Astrocyte (in vitro differentiated cells and primary cell): Measurements from ENCODE around the gene SLC7A8. TPM values are rescaled to one million over a fixed set of nuclear protein-coding genes. Genes with fewer than 3 reads are reported as not detected.

Experiments
- DNase-seq: peaks from one replicate; pipeline ENCODE4 v3.0.0-alpha.2; 2010; ENCODE audit warnings: low read depth
- FAIRE-seq: peaks from 2 replicates; lab custom pipeline; 2011; peaks lifted over from hg19 to GRCh38; lab: Jason Lieb, UNC
- H2AFZ ChIP-seq: 2 replicates; pipeline ENCODE4 v1.6.0; 2012; ENCODE audit warnings: low read depth, low read length, inconsistent platforms
- H3K27ac ChIP-seq: 2 replicates; pipeline ENCODE4 v1.5.1; 2011; ENCODE audit warnings: low read depth, low read length, inconsistent platforms
- H3K27me3 ChIP-seq: 2 replicates; pipeline ENCODE4 v1.6.0; 2011; ENCODE audit warnings: low read length, inconsistent platforms; ENCODE audit not compliant: insufficient read depth
- H3K36me3 ChIP-seq: 2 replicates; pipeline ENCODE4 v1.5.1; 2011; ENCODE audit warnings: low read length, inconsistent platforms; ENCODE audit not compliant: insufficient read depth
- H3K4me1 ChIP-seq: 2 replicates; pipeline ENCODE4 v1.5.1; 2011; ENCODE audit warnings: low read length, inconsistent platforms; ENCODE audit not compliant: insufficient read depth
- H3K4me2 ChIP-seq: 2 replicates; pipeline ENCODE4 v1.6.0; 2012; ENCODE audit warnings: low read length, inconsistent platforms
- H3K4me3 ChIP-seq: 2 replicates; pipeline ENCODE4 v1.5.1; 2011; ENCODE audit warnings: low read depth, mild to moderate bottlenecking, low read length, inconsistent platforms; ENCODE audit not compliant: insufficient read depth
- H3K79me2 ChIP-seq: 2 replicates; pipeline ENCODE4 v1.6.0; 2012; ENCODE audit warnings: mild to moderate bottlenecking, low read length, inconsistent platforms; ENCODE audit not compliant: insufficient read depth
- H3K9ac ChIP-seq: 2 replicates; pipeline ENCODE4 v1.6.0; 2012; ENCODE audit warnings: mild to moderate bottlenecking, low read length, inconsistent platforms
- H3K9me3 ChIP-seq: 2 replicates; pipeline ENCODE4 v1.5.1; 2012; ENCODE audit warnings: low read depth, mild to moderate bottlenecking, low read length, inconsistent platforms; ENCODE audit not compliant: insufficient read depth
- H4K20me1 ChIP-seq: 2 replicates; pipeline ENCODE4 v1.6.0; 2012; ENCODE audit warnings: low read length, inconsistent platforms; ENCODE audit not compliant: insufficient read depth
- H3K27ac Mint-ChIP-seq: one replicate; pipeline ENCODE4 v1.8.0; 2021; ENCODE audit warnings: mild to moderate bottlenecking, mixed read lengths; ENCODE audit not compliant: unreplicated experiment
- H3K27me3 Mint-ChIP-seq: one replicate; pipeline ENCODE4 v1.8.0; 2021; ENCODE audit warnings: low read depth, mixed read lengths; ENCODE audit not compliant: unreplicated experiment
- H3K36me3 Mint-ChIP-seq: one replicate; pipeline ENCODE4 v1.8.0; 2021; ENCODE audit warnings: low read depth, mixed read lengths; ENCODE audit not compliant: unreplicated experiment
- H3K4me1 Mint-ChIP-seq: one replicate; pipeline ENCODE4 v1.8.0; 2021; ENCODE audit warnings: low read depth, mixed read lengths; ENCODE audit not compliant: unreplicated experiment
- H3K4me3 Mint-ChIP-seq: one replicate; pipeline ENCODE4 v1.8.0; 2021; ENCODE audit warnings: mild to moderate bottlenecking, moderate library complexity, mixed read lengths; ENCODE audit not compliant: unreplicated experiment
- H3K9me3 Mint-ChIP-seq: one replicate; pipeline ENCODE4 v1.8.0; 2021; ENCODE audit warnings: mild to moderate bottlenecking, mixed read lengths; ENCODE audit not compliant: unreplicated experiment
- EZH2 ChIP-seq: IDR thresholded peaks from 2 replicates; pipeline ENCODE4 v1.6.1; 2012; ENCODE audit warnings: mild to moderate bottlenecking, low read length, inconsistent platforms; ENCODE audit not compliant: insufficient read depth
- total RNA-seq: library from RNA; stranded (reverse); gene quantifications from 2 replicates; pipeline ENCODE4 v1.2.1, GENCODE V29; 2021
- TF ChIP-seq, protein P1 (sequence below): IDR thresholded peaks from 2 replicates; pipeline ENCODE4 v1.5.1; 2011; ENCODE audit warnings: low read depth, mild to moderate bottlenecking, inconsistent platforms, low read length, moderate library complexity; ENCODE audit not compliant: insufficient read depth

The SLC7A8 gene
- total RNA-seq, 1 donor from 2014 or later, result 6.5 TPM

DNA sequence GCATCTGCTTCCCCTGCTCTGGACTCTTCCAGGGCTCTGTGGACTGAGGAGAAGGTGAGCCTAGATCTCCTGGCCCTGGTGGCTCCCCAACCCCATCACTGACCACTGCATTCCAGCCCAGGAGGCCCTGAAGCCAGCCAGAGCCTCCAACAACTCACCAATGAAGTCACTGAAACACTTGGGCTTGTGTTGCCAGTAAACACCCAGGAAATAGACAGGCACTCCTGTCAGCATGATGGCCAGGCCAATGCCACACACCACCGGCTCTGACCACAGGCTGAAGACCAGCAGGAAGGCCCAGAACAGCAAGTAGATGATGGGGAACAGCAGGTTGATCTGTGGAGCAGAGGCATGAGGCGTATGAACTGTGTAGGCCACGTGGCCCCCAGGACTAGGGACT lies 55.6 kb downstream of the SLC7A8 start:
- Histone ChIP-seq H3K9ac (no peak overlapping the region), H3K4me2 (no peak overlapping the region), H2AFZ (no peak overlapping the region), H3K27me3 (peaks cover 15% of the 10 kb centered on the region), H4K20me1 (no peaks in the 10 kb centered on the region), H3K4me1 (no peaks in the 10 kb centered on the region), H3K9me3 (no peaks in the 10 kb centered on the region), H3K36me3 (no peaks in the 10 kb centered on the region), H3K79me2 (no peaks in the 10 kb centered on the region), H3K4me3 (no peak overlapping the region), H3K27ac (no peak overlapping the region)
- no peak for FAIRE-seq
- H3K27ac Mint-ChIP-seq, result no peak overlapping the region
- H3K27me3 Mint-ChIP-seq, result peaks cover 22% of the 10 kb centered on the region
- DNase-seq, result no peak
- H3K36me3 Mint-ChIP-seq, result peaks cover 4% of the 10 kb centered on the region
- TF ChIP-seq EZH2, result no peak
- TF ChIP-seq, protein P1, sequence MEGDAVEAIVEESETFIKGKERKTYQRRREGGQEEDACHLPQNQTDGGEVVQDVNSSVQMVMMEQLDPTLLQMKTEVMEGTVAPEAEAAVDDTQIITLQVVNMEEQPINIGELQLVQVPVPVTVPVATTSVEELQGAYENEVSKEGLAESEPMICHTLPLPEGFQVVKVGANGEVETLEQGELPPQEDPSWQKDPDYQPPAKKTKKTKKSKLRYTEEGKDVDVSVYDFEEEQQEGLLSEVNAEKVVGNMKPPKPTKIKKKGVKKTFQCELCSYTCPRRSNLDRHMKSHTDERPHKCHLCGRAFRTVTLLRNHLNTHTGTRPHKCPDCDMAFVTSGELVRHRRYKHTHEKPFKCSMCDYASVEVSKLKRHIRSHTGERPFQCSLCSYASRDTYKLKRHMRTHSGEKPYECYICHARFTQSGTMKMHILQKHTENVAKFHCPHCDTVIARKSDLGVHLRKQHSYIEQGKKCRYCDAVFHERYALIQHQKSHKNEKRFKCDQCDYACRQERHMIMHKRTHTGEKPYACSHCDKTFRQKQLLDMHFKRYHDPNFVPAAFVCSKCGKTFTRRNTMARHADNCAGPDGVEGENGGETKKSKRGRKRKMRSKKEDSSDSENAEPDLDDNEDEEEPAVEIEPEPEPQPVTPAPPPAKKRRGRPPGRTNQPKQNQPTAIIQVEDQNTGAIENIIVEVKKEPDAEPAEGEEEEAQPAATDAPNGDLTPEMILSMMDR, result no peak
- no peak overlapping the region for H3K4me3 Mint-ChIP-seq
- no peaks in the 10 kb centered on the region for H3K9me3 Mint-ChIP-seq
- no peaks in the 10 kb centered on the region for H3K4me1 Mint-ChIP-seq

DNA sequence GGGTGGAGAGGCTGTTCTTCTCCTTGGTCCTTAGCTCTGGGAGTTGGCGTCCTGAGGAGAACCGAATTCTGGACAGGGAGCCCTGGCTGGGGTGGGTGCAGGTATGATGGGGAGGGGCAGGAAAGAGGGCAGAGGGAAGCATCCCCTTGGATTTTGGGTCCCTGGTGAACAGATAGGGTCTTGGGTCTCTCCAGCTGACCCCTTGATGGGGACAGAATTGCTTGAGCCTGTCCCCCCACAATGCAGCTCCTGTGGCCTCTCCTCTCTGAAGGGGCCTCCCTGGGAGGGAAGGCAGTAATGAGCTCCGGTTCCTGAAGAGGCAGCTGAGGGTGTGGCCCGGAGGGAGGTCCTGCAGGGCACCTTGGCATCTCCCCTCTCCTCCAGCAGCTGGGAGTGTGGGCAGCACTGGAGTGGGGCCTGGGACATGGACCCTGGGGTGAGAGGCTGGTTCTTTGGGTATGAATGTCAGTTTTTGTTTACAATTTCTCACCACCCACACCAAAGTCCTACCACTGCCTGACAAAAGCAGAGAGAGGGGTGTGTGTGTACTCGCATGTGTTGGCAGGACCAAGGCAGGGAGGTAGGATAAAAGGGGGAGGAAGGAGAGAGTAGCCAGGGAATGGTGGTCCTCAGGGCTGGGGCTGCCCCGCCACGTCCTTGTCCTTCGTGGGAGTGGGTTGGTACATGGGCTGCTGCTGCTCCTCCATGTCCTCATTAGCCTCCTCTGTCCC lies 56.7 kb downstream of the SLC7A8 start:
- Mint-ChIP-seq H3K4me3 (no peak overlapping the region), H3K9me3 (no peaks in the 10 kb centered on the region), H3K27me3 (peaks cover 22% of the 10 kb centered on the region), H3K36me3 (peaks cover 4% of the 10 kb centered on the region), H3K4me1 (peaks cover under 1% of the 10 kb centered on the region), H3K27ac (no peak overlapping the region)
- Histone ChIP-seq H3K27me3 (peaks cover 15% of the 10 kb centered on the region), H3K79me2 (no peaks in the 10 kb centered on the region), H2AFZ (no peak overlapping the region), H4K20me1 (no peaks in the 10 kb centered on the region), H3K9ac (no peak overlapping the region), H3K4me2 (no peak overlapping the region), H3K36me3 (no peaks in the 10 kb centered on the region), H3K27ac (no peak overlapping the region), H3K4me1 (peaks cover 2% of the 10 kb centered on the region), H3K9me3 (no peaks in the 10 kb centered on the region), H3K4me3 (no peak overlapping the region)
- no peak for TF ChIP-seq EZH2
- TF ChIP-seq, protein P1, result no peak
- DNase-seq, result no peak
- no peak for FAIRE-seq

DNA sequence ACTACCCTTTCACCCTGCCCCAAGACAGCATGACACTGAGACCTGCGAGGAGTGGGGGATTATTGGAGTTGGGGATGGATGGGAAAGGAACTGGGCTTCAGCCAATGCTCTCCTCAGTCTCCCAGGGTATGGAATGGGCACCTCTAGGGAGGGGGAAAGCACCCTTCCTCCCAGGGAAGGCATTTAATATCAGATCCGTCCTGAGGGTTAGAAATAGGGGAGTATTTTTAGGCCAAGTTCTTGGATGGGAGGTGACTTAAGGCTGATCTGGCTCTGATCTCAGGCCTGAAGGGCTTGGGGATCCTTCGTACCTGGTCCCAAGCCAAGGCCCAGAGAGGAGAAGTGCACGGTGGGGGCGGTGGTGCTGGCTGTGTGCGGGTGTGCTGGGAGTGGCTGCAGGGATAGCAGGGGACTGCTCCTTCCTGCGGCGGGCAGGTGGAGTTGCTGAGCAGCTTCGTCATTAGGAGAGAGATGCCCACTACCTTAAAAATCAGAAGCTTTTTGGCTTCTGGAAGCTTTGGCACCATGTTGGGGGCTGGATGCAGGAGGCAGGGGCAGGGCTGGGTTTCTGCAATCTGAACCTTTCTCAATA lies 57.4 kb downstream of the SLC7A8 start:
- Mint-ChIP-seq H3K9me3 (no peaks in the 10 kb centered on the region), H3K27ac (no peak overlapping the region), H3K4me3 (no peak overlapping the region)

More for the DNA sequence above, 57.4 kb downstream of the SLC7A8 start:
- Histone ChIP-seq H3K9ac (no peak overlapping the region), H3K4me3 (no peak overlapping the region), H3K27me3 (peaks cover 9% of the 10 kb centered on the region), H3K36me3 (no peaks in the 10 kb centered on the region), H3K4me1 (peaks cover 9% of the 10 kb centered on the region), H3K9me3 (no peaks in the 10 kb centered on the region), H3K27ac (no peak overlapping the region), H3K4me2 (no peak overlapping the region), H3K79me2 (no peaks in the 10 kb centered on the region), H4K20me1 (no peaks in the 10 kb centered on the region), H2AFZ (no peak overlapping the region)
- DNase-seq (no peak), FAIRE-seq (no peak)
- no peak for TF ChIP-seq EZH2
- TF ChIP-seq, protein P1, result no peak
- H3K36me3 Mint-ChIP-seq, result peaks cover 4% of the 10 kb centered on the region
- peaks cover 7% of the 10 kb centered on the region for H3K4me1 Mint-ChIP-seq
- H3K27me3 Mint-ChIP-seq, result peaks cover 22% of the 10 kb centered on the region
